Smooth muscle cell (in vitro differentiated cells): ENCODE measurements around the gene TIMP3. TPM values are rescaled to one million over a fixed set of nuclear protein-coding genes. Genes with fewer than 3 reads are reported as not detected.
A peak's percentile ranks its signal among the peaks of the same experiment; 100 is the strongest.

ENCODE experiments used
- DNase-seq: peaks from one replicate; lab custom pipeline; 2025; ENCODE audit not compliant: unreplicated experiment; lab: John Stamatoyannopoulos, UW
- H2AFZ ChIP-seq: fragments of 200-600 bp; sonication (generic); 2 replicates; pipeline ENCODE4 v1.6.0; 2016; ENCODE audit warnings: antibody characterized with exemption, low read depth, mild to moderate bottlenecking
- H3F3A ChIP-seq: fragments of 200-600 bp; sonication (generic); 2 replicates; pipeline ENCODE4 v1.6.0; 2017; ENCODE audit warnings: antibody characterized with exemption, low read depth
- H3K27ac ChIP-seq: fragments of 200-600 bp; sonication (generic); 2 replicates; pipeline ENCODE4 v1.5.1; 2016; ENCODE audit warnings: low read depth, mild to moderate bottlenecking
- H3K27me3 ChIP-seq: fragments of 200-600 bp; sonication (generic); 2 replicates; pipeline ENCODE4 v1.6.1; 2016; ENCODE audit warnings: low read depth, mild to moderate bottlenecking
- H3K36me3 ChIP-seq: fragments of 200-600 bp; sonication (generic); 2 replicates; pipeline ENCODE4 v1.5.1; 2016; ENCODE audit warnings: low read depth
- H3K4me1 ChIP-seq: fragments of 200-600 bp; sonication (generic); 2 replicates; pipeline ENCODE4 v1.5.1; 2016; ENCODE audit warnings: low read depth
- H3K4me2 ChIP-seq: fragments of 200-600 bp; sonication (generic); 2 replicates; pipeline ENCODE4 v1.6.0; 2016; ENCODE audit warnings: mild to moderate bottlenecking
- H3K4me3 ChIP-seq: fragments of 200-600 bp; sonication (generic); 2 replicates; pipeline ENCODE4 v1.5.1; 2016; ENCODE audit warnings: mild to moderate bottlenecking
- H3K79me2 ChIP-seq: fragments of 200-600 bp; sonication (generic); 2 replicates; pipeline ENCODE4 v1.6.0; 2016; ENCODE audit warnings: low read depth, mild to moderate bottlenecking
- H3K9ac ChIP-seq: fragments of 200-600 bp; sonication (generic); 2 replicates; pipeline ENCODE4 v1.6.0; 2016; ENCODE audit warnings: low read depth
- H3K9me3 ChIP-seq: fragments of 200-600 bp; sonication (generic); replicated peaks from 2 replicates; pipeline ENCODE4 v1.5.1; 2016; ENCODE audit warnings: low read depth
- H4K20me1 ChIP-seq: fragments of 200-600 bp; sonication (generic); 2 replicates; pipeline ENCODE4 v1.6.0; 2016; ENCODE audit warnings: low read depth
- CTCF ChIP-seq: fragments of 200-600 bp; sonication (generic); IDR thresholded peaks from 2 replicates; pipeline ENCODE4 v1.5.1; 2017; ENCODE audit warnings: borderline replicate concordance, mild to moderate bottlenecking, antibody characterized with exemption; ENCODE audit not compliant: insufficient read depth, poor library complexity, severe bottlenecking
- WGBS: methylation state at CpG from one replicate; pipeline ENCODE4 v1.1.7; 2016; ENCODE audit warnings: low lambda C conversion rate; 5-methylcytosine and 5-hydroxymethylcytosine counted together
- polyA plus RNA-seq: library from polyadenylated mRNA; unstranded; fragments of >200 nt; fragmentation: Nextera tagmentation; extraction: Ambion mirVana; gene quantifications from 2 replicates; pipeline ENCODE4 v1.2.1, GENCODE V29; 2016
- total RNA-seq: library from RNA; depleted of rRNA; stranded (reverse); fragments of >200 nt; gene quantifications from 2 replicates; pipeline ENCODE4 v1.2.3, GENCODE V29; 2014

The TIMP3 gene
- total and polyA plus RNA-seq, 2 experiments from 2014 or later: 3,210 to 3,942 TPM

- WGBS: 6% methylated on average over 12 of the region's 15 CpGs
- Histone ChIP-seq H4K20me1 (peaks cover 56% of the 10 kb centered on the region), H2AFZ (no peak overlapping the region), H3K27me3 (no peaks in the 10 kb centered on the region), H3K4me1 (peaks cover 24% of the 10 kb centered on the region), H3K27ac (peak overlapping the region; percentile 82), H3K4me2 (peak overlapping the region; percentile 94), H3K36me3 (no peaks in the 10 kb centered on the region), H3K4me3 (peak overlapping the region; percentile 92), H3K79me2 (peaks cover 79% of the 10 kb centered on the region), H3K9me3 (no peaks in the 10 kb centered on the region), H3F3A (peaks cover 76% of the 10 kb centered on the region), H3K9ac (peak overlapping the region; percentile 94)
- no peak for TF ChIP-seq CTCF
- no peak for DNase-seq
Observed at GRCh38 chr22:32802237-32802765, 796 bp downstream of the TIMP3 start.

- Histone ChIP-seq H3K27ac (peak overlapping the region; percentile 82), H3F3A (peaks cover 77% of the 10 kb centered on the region), H2AFZ (no peak overlapping the region), H3K79me2 (peaks cover 88% of the 10 kb centered on the region), H3K9me3 (no peaks in the 10 kb centered on the region), H3K4me1 (peaks cover 24% of the 10 kb centered on the region), H3K36me3 (no peaks in the 10 kb centered on the region), H3K27me3 (no peaks in the 10 kb centered on the region), H3K9ac (peak overlapping the region; percentile 94), H3K4me3 (peak overlapping the region; percentile 92), H4K20me1 (peaks cover 65% of the 10 kb centered on the region), H3K4me2 (peak overlapping the region; percentile 94)
- TF ChIP-seq CTCF: no peak
- DNase-seq: no peak
- WGBS: 6% methylated on average over 7 of the region's 7 CpGs
Observed at GRCh38 chr22:32803020-32803737, 1.7 kb downstream of the TIMP3 start.

- peak overlapping the region; percentile 94 for H3K9ac ChIP-seq
- peaks cover 24% of the 10 kb centered on the region for H3K4me1 ChIP-seq
- TF ChIP-seq CTCF: no peak
Observed at GRCh38 chr22:32803738-32804435, 2.4 kb downstream of the TIMP3 start.

More at GRCh38 chr22:32803738-32804435, 2.4 kb downstream of the TIMP3 start:
- Histone ChIP-seq H3K36me3 (no peaks in the 10 kb centered on the region), H3F3A (peaks cover 80% of the 10 kb centered on the region), H3K27me3 (no peaks in the 10 kb centered on the region), H3K4me2 (peak overlapping the region; percentile 94), H2AFZ (no peak overlapping the region), H3K27ac (peak overlapping the region; percentile 82), H3K9me3 (no peaks in the 10 kb centered on the region), H3K4me3 (peak overlapping the region; percentile 92), H3K79me2 (peaks cover 93% of the 10 kb centered on the region), H4K20me1 (peaks cover 72% of the 10 kb centered on the region)
- DNase-seq: no peak
- 40% methylated on average over 13 of the region's 13 CpGs for WGBS
